ENCODE results near the gene SLCO2A1.
"Not testable (repeated sequence)": the region's sequence is repeated elsewhere in the genome, so short reads cannot be mapped to it uniquely, and the experiment has no call there.

The SLCO2A1 gene

GRCh38 chr3:134029734-134030378 is at the start of gene SLCO2A1:
SLCO2A1 (minus strand) TSS chr3:134029925; CDS start chr3:134029802, 123 bp downstream.
- no peak for DNase-seq

- DNase-seq = no peak
Observed at GRCh38 chr3:134079111-134079547, 49.4 kb upstream of the SLCO2A1 start.

GRCh38 chr3:134078169-134078831 is 48.6 kb upstream of the SLCO2A1 start:
- DNase-seq = no peak

- DNase-seq = no peak
Observed at GRCh38 chr3:134077649-134078161, 48.0 kb upstream of the SLCO2A1 start.

GRCh38 chr3:134076851-134077250 is 47.1 kb upstream of the SLCO2A1 start:
- no peak for DNase-seq

GRCh38 chr3:134075846-134076245 is 46.1 kb upstream of the SLCO2A1 start:
- DNase-seq = no peak

GRCh38 chr3:134075568-134075825 is 45.8 kb upstream of the SLCO2A1 start:
- DNase-seq = no peak

GRCh38 chr3:134074790-134075567 is 45.3 kb upstream of the SLCO2A1 start:
- no peak for DNase-seq

- DNase-seq = no peak
Observed at GRCh38 chr3:134074001-134074789, 44.5 kb upstream of the SLCO2A1 start.

- no peak for DNase-seq
Observed at GRCh38 chr3:134073583-134073945, 43.8 kb upstream of the SLCO2A1 start.

- no peak for DNase-seq
Observed at GRCh38 chr3:134072881-134073582, 43.3 kb upstream of the SLCO2A1 start.

GRCh38 chr3:134070281-134070680 is 40.6 kb upstream of the SLCO2A1 start:
- not testable (repeated sequence) for DNase-seq

- DNase-seq = no peak
Observed at GRCh38 chr3:134068429-134068828, 38.7 kb upstream of the SLCO2A1 start.

GRCh38 chr3:134067531-134068161 is 37.9 kb upstream of the SLCO2A1 start:
- DNase-seq = no peak

- DNase-seq = no peak
Observed at GRCh38 chr3:134066651-134067530, 37.2 kb upstream of the SLCO2A1 start.

GRCh38 chr3:134066158-134066541 is 36.4 kb upstream of the SLCO2A1 start:
- DNase-seq = no peak

- no peak for DNase-seq
Observed at GRCh38 chr3:134065252-134066157, 35.8 kb upstream of the SLCO2A1 start.

GRCh38 chr3:134064081-134064480 is 34.4 kb upstream of the SLCO2A1 start:
- DNase-seq = no peak

- no peak for DNase-seq
Observed at GRCh38 chr3:134061401-134061800, 31.7 kb upstream of the SLCO2A1 start.

All from CD4-positive, alpha-beta T cell treated with Interleukin-15 for 1 hour (primary cell).